K562 (cell line): ENCODE results near the gene PARD3B.

ENCODE experiments used
- ARID2 ChIP-seq: fragments of 450-650 bp; IDR thresholded peaks from 2 replicates; pipeline ENCODE4 v1.6.1; 2017; ENCODE audit warnings: antibody characterized with exemption, mild to moderate bottlenecking
- FOS ChIP-seq: IDR thresholded peaks from 3 replicates; pipeline ENCODE4 v1.6.1; 2011; ENCODE audit not compliant: insufficient read length; ENCODE audit errors: extremely low read depth
- GATA2 ChIP-seq: sonication (generic); formaldehyde crosslinking; IDR thresholded peaks from 2 replicates; pipeline ENCODE4 v1.4.0; 2020; ENCODE audit warnings: mild to moderate bottlenecking, missing genetic modification reagents
- STAT5A ChIP-seq: IDR thresholded peaks from 2 replicates; pipeline ENCODE4 v1.6.1; 2012; ENCODE audit warnings: low read length, inconsistent platforms, borderline replicate concordance
- TFAM ChIP-seq: fragments of 250-450 bp; sonication (Bioruptor Pico); conservative IDR thresholded peaks from 2 replicates; pipeline ENCODE4 v1.5.0; 2021; ENCODE audit warnings: mild to moderate bottlenecking, moderate library complexity
- USF2 ChIP-seq: sonication (generic); formaldehyde crosslinking; IDR thresholded peaks from 2 replicates; pipeline ENCODE4 v1.5.0; 2020; ENCODE audit warnings: missing genetic modification reagents
- ZNF232 ChIP-seq: sonication (generic); formaldehyde crosslinking; IDR thresholded peaks from 2 replicates; pipeline ENCODE4 v1.8.0; 2022; ENCODE audit warnings: mild to moderate bottlenecking, missing genetic modification reagents
- TF ChIP-seq, protein P1 (sequence below): sonication (generic); formaldehyde crosslinking; IDR thresholded peaks from 2 replicates; pipeline ENCODE4 v1.8.0; 2022; ENCODE audit warnings: mild to moderate bottlenecking, missing genetic modification reagents
- TF ChIP-seq, protein P2 (sequence below), 3 experiments: IDR thresholded peaks in 2 of 3; conservative IDR thresholded peaks in 1 of 3; 2 replicates each; pipeline ENCODE4 v1.5.1; 2011 to 2012; ENCODE audit warnings: low read length in 3 of 3, mild to moderate bottlenecking in 3 of 3, control low read depth in 2 of 3, improper control_type of control experiment in 1 of 3, inconsistent platforms in 1 of 3, low read depth in 1 of 3, mixed read lengths in 1 of 3, moderate library complexity in 1 of 3; ENCODE audit not compliant: insufficient read depth in 2 of 3

GRCh38 chr2:205372141-205372540 lies 826.9 kb downstream of the PARD3B start:
- no peak for TF ChIP-seq ARID2
- TF ChIP-seq, protein P1, sequence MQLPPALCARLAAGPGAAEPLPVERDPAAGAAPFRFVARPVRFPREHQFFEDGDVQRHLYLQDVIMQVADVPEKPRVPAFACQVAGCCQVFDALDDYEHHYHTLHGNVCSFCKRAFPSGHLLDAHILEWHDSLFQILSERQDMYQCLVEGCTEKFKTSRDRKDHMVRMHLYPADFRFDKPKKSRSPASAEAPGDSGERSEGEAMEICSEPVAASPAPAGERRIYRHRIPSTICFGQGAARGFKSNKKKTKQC (CRISPR knock-in tag) = no peak
- TF ChIP-seq, protein P2, sequence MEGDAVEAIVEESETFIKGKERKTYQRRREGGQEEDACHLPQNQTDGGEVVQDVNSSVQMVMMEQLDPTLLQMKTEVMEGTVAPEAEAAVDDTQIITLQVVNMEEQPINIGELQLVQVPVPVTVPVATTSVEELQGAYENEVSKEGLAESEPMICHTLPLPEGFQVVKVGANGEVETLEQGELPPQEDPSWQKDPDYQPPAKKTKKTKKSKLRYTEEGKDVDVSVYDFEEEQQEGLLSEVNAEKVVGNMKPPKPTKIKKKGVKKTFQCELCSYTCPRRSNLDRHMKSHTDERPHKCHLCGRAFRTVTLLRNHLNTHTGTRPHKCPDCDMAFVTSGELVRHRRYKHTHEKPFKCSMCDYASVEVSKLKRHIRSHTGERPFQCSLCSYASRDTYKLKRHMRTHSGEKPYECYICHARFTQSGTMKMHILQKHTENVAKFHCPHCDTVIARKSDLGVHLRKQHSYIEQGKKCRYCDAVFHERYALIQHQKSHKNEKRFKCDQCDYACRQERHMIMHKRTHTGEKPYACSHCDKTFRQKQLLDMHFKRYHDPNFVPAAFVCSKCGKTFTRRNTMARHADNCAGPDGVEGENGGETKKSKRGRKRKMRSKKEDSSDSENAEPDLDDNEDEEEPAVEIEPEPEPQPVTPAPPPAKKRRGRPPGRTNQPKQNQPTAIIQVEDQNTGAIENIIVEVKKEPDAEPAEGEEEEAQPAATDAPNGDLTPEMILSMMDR (IDR thresholded peaks at IDR 0.05 in 2 of 3, conservative IDR thresholded peaks at IDR 0.05 in 1 of 3; ENCODE audit: insufficient read depth in 2 of 3, low read depth in 1 of 3, low read length in 3 of 3) = no peak
- TF ChIP-seq ZNF232 (CRISPR knock-in tag) = no peak
- TF ChIP-seq USF2 (CRISPR knock-in tag) = no peak
- TF ChIP-seq TFAM (CRISPR knock-in tag) = no peak
- TF ChIP-seq FOS = no peak
- TF ChIP-seq GATA2 (CRISPR knock-in tag) = no peak
- no peak for TF ChIP-seq STAT5A
